HG03066 (cell line): ENCODE data around the gene KLHDC7A.

Source experiments
- ATAC-seq: cut with Tn5 transposase; IDR thresholded peaks from one replicate; pipeline ENCODE4 v1.9.1; 2021; ENCODE audit warnings: low read depth; ENCODE audit not compliant: unreplicated experiment

KLHDC7A gene

GRCh38 chr1:18501833-18502232 is 21.1 kb downstream of the KLHDC7A start:
- no peak for ATAC-seq

- ATAC-seq = no peak
Measured at GRCh38 chr1:18504609-18505008, 23.9 kb downstream of the KLHDC7A start.

GRCh38 chr1:18505666-18506065 is 24.9 kb downstream of the KLHDC7A start:
- ATAC-seq = no peak

GRCh38 chr1:18508084-18508483 is 27.4 kb downstream of the KLHDC7A start:
- no peak for ATAC-seq

- ATAC-seq = no peak
Measured at GRCh38 chr1:18511149-18511873, 30.6 kb downstream of the KLHDC7A start.

- ATAC-seq = no peak
Measured at GRCh38 chr1:18511874-18512150, 31.1 kb downstream of the KLHDC7A start.

GRCh38 chr1:18512883-18513282 is 32.2 kb downstream of the KLHDC7A start:
- no peak for ATAC-seq

GRCh38 chr1:18513995-18514394 is 33.3 kb downstream of the KLHDC7A start:
- no peak for ATAC-seq

GRCh38 chr1:18515120-18515667 is 34.5 kb downstream of the KLHDC7A start:
- no peak for ATAC-seq

- no peak for ATAC-seq
Measured at GRCh38 chr1:18516473-18516872, 35.7 kb downstream of the KLHDC7A start.

- no peak for ATAC-seq
Measured at GRCh38 chr1:18526436-18527275, 45.9 kb downstream of the KLHDC7A start.

- ATAC-seq = no peak
Measured at GRCh38 chr1:18527514-18527913, 46.8 kb downstream of the KLHDC7A start.

GRCh38 chr1:18527921-18528320 is 47.2 kb downstream of the KLHDC7A start:
- ATAC-seq = no peak

GRCh38 chr1:18528616-18529015 is 47.9 kb downstream of the KLHDC7A start:
- ATAC-seq = no peak

- no peak for ATAC-seq
Measured at GRCh38 chr1:18529714-18530113, 49.0 kb downstream of the KLHDC7A start.

GRCh38 chr1:18530587-18531502 is 50.1 kb downstream of the KLHDC7A start:
- ATAC-seq = no peak

- no peak for ATAC-seq
Measured at GRCh38 chr1:18531503-18531845, 50.7 kb downstream of the KLHDC7A start.

- no peak for ATAC-seq
Measured at GRCh38 chr1:18532390-18533170, 51.9 kb downstream of the KLHDC7A start.

GRCh38 chr1:18533259-18533658 is 52.5 kb downstream of the KLHDC7A start:
- ATAC-seq = no peak

- ATAC-seq = no peak
Measured at GRCh38 chr1:18534810-18535205, 54.1 kb downstream of the KLHDC7A start.
